Large intestine (tissue), 3 donors: ENCODE data around the gene TMEM37. TPM values are rescaled to one million over a fixed set of nuclear protein-coding genes. Genes with fewer than 3 reads are reported as not detected.

Experiments used
- DNase-seq, 2 donors: peaks; one replicate each; pipeline versions ENCODE4 v3.0.0 to v3.0.0-alpha.2; 2013
- H3K27ac ChIP-seq: one replicate; pipeline ENCODE4 v1.5.1; 2013; ENCODE audit warnings: low read length
- H3K27me3 ChIP-seq: 2 replicates; pipeline ENCODE4 v1.6.1; 2013; ENCODE audit warnings: low read length; ENCODE audit not compliant: control insufficient read depth, insufficient read depth
- H3K36me3 ChIP-seq: 2 replicates; pipeline ENCODE4 v1.6.1; 2013; ENCODE audit warnings: low read length; ENCODE audit not compliant: control insufficient read depth, insufficient read depth
- H3K4me1 ChIP-seq: one replicate; pipeline ENCODE4 v1.6.1; 2013; ENCODE audit warnings: low read length; ENCODE audit not compliant: control insufficient read depth, insufficient read depth
- H3K4me3 ChIP-seq: one replicate; pipeline ENCODE4 v1.5.1; 2013; ENCODE audit warnings: low read length
- H3K9me3 ChIP-seq: one replicate; pipeline ENCODE4 v1.6.1; 2013; ENCODE audit warnings: mild to moderate bottlenecking, low read depth, low read length, moderate library complexity; ENCODE audit not compliant: control insufficient read depth
- WGBS: methylation state at CpG from one replicate; pipeline ENCODE4 v1.1.5; 2013; ENCODE audit warnings: low lambda C conversion rate; ENCODE audit not compliant: insufficient coverage; 5-methylcytosine and 5-hydroxymethylcytosine counted together
- polyA plus RNA-seq: library from polyadenylated mRNA; unstranded; fragments of 120-200 nt; gene quantifications from one replicate; pipeline ENCODE4 v1.2.1, GENCODE V29; 2013

The TMEM37 gene
- polyA plus RNA-seq, 1 donor = 70.7 TPM

DNA sequence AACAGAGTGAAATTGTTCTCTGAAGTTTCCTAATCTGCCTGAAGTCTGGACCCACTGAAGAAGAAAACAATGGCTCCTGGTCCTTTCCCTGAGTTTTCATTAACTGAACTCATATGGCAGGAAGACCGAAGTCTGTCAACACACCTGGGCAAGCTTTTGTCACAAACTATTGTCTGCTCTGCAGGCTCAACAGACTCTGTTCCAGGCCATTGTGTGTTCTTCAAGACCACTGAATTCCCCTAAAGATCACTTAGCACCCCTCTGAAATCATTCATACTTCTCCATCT lies 6.6 kb upstream of the TMEM37 start:
- no CpG with 5 or more reads among the region's 1 CpG for WGBS
- H3K27ac ChIP-seq = peak overlapping the region; percentile 92

DNA sequence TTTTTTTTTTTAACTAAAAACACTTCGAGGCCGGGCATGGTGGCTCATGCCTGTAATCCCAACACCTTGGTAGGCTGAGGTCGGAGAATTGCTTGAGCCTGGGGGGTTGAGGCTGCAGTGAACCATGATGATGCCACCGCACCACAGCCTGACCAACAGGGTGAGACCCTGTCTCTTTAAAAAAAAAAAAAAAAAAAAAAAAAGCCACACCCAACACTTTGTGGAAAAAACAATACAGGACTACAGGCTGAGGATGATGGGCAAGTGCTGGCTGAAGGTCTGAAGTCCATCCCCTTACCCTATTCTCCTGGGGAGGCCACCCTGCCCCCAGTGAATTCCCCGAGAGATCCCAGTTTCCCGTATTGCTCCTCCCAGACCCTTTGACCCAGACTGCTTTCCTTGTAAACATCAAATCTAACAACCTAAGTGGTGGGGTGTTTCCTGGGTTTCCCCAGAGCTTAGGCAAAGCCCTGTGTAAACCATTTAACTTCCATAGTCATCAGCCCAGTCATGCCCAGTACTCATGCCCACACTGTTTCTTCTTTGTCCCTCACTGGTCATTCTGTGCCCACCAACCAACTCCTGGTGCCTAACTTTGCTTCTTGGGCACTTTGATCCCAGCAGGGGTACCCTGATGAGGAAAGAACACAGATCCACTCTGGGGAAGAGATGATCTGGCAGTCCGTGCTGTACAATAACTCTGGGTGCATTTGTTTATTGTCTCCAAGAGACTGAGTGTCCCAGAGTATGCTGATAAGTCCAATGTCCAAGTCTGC lies 5.8 kb upstream of the TMEM37 start:
- no peak overlapping the region for H3K4me3 ChIP-seq
- peak overlapping the region; percentile 92 for H3K27ac ChIP-seq
- no peaks in the 10 kb centered on the region for H3K9me3 ChIP-seq
- no peaks in the 10 kb centered on the region for H3K27me3 ChIP-seq
- no peaks in the 10 kb centered on the region for H3K36me3 ChIP-seq
- peak; percentile 91 to 97 for DNase-seq
- peaks cover 96% of the 10 kb centered on the region for H3K4me1 ChIP-seq
- no CpG with 5 or more reads among the region's 7 CpGs for WGBS

More for the DNA sequence above, 6.6 kb upstream of the TMEM37 start:
- no peaks in the 10 kb centered on the region for H3K9me3 ChIP-seq
- no peak for DNase-seq
- H3K4me3 ChIP-seq = no peak overlapping the region
- peaks cover 98% of the 10 kb centered on the region for H3K4me1 ChIP-seq
- no peaks in the 10 kb centered on the region for H3K27me3 ChIP-seq
- no peaks in the 10 kb centered on the region for H3K36me3 ChIP-seq

- WGBS = no CpG with 5 or more reads among the region's 5 CpGs
- Histone ChIP-seq H3K27ac (peak overlapping the region; percentile 92), H3K4me1 (peaks cover 91% of the 10 kb centered on the region)
Measured at GRCh38 chr2:119426396-119426675, 5.3 kb upstream of the TMEM37 start.

DNA sequence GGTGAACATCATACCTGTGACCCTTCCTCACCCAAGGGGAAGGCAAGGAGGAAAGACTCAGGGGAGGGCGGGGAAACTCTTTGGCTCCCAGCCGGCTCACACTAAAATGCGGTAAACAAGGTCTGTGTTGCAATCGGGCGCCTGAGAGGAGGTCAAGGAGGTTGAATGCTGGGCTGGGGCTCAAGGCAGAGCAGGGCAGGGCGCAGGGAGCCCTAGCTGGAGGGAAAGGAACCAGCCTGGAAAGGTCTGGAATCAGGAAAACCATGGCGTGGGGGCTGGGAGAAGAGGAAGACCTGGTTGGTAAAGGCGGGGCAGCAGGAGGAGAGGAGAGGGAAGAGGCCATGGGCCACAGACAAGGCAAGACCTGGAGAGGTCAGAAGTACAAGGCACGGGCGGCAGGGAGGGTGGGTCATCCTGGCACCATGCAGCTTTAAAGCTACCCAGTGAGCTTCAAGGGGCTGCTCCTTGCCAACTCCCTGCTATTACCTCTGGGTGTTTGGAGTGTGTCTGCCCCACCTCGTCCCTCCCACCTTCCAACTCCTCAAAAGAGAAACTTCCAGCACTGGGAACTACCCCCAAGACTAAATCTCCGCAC lies 4.8 kb upstream of the TMEM37 start:
- H3K4me1 ChIP-seq = peaks cover 85% of the 10 kb centered on the region
- no peak overlapping the region for H3K4me3 ChIP-seq

More at GRCh38 chr2:119426396-119426675, 5.3 kb upstream of the TMEM37 start:
- Histone ChIP-seq H3K27me3 (no peaks in the 10 kb centered on the region), H3K4me3 (no peak overlapping the region), H3K9me3 (no peaks in the 10 kb centered on the region), H3K36me3 (no peaks in the 10 kb centered on the region)
- no peak for DNase-seq

GRCh38 chr2:119427756-119428155 lies 3.9 kb upstream of the TMEM37 start:
- H3K9me3 ChIP-seq = no peaks in the 10 kb centered on the region
- no peak overlapping the region for H3K4me3 ChIP-seq
- no CpG with 5 or more reads among the region's 3 CpGs for WGBS
- H3K4me1 ChIP-seq = peaks cover 79% of the 10 kb centered on the region
- DNase-seq = no peak
- H3K27me3 ChIP-seq = no peaks in the 10 kb centered on the region
- H3K27ac ChIP-seq = peak overlapping the region; percentile 92
- no peaks in the 10 kb centered on the region for H3K36me3 ChIP-seq

More for the DNA sequence above, 4.8 kb upstream of the TMEM37 start:
- Histone ChIP-seq H3K9me3 (no peaks in the 10 kb centered on the region), H3K27me3 (no peaks in the 10 kb centered on the region), H3K36me3 (no peaks in the 10 kb centered on the region), H3K27ac (peak overlapping the region; percentile 92)
- peak; percentile 83 to 93 for DNase-seq
- WGBS = no CpG with 5 or more reads among the region's 12 CpGs

DNA sequence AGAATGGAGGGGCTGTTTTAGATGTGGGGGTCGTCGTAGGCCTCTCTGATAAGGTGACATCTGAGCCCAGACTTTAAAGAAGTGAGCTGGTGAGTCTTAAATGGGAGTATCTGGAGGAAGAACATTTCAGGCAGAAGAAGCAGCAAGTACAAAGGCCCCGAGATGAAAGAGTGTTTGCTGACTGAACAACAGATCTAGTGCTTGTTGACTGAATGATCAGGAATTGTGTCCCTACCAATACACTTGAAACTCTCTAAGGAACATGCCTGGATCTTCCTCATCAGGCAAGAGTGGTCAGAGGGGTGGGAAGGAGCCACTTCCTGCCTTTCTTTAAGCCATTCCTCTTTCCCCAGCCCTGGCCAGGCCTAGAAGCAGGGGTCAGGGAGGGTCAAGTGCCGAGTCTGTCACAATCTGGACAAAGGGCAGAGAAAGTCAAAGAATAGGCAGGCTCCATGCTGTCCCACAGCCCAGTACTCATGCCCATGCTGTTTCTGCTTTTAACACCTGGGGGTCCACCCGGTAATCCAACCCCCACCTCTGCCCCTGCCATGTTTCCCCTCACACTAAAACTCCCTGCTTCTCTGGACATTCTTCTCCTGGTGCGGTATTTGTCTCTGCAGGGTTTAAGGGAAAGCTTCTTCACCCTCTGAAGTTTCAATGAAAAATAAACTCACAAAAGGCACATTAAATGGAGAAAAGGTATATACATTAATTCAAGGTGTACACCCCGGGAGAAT lies 3.0 kb upstream of the TMEM37 start:
- peak in 1 of 2 donors; percentile 62 for DNase-seq
- peak overlapping the region; percentile 92 for H3K27ac ChIP-seq
- H3K4me1 ChIP-seq = peaks cover 78% of the 10 kb centered on the region
- H3K4me3 ChIP-seq = no peak overlapping the region
- no CpG with 5 or more reads among the region's 7 CpGs for WGBS
- no peaks in the 10 kb centered on the region for H3K36me3 ChIP-seq
- no peaks in the 10 kb centered on the region for H3K27me3 ChIP-seq
- H3K9me3 ChIP-seq = no peaks in the 10 kb centered on the region

DNA sequence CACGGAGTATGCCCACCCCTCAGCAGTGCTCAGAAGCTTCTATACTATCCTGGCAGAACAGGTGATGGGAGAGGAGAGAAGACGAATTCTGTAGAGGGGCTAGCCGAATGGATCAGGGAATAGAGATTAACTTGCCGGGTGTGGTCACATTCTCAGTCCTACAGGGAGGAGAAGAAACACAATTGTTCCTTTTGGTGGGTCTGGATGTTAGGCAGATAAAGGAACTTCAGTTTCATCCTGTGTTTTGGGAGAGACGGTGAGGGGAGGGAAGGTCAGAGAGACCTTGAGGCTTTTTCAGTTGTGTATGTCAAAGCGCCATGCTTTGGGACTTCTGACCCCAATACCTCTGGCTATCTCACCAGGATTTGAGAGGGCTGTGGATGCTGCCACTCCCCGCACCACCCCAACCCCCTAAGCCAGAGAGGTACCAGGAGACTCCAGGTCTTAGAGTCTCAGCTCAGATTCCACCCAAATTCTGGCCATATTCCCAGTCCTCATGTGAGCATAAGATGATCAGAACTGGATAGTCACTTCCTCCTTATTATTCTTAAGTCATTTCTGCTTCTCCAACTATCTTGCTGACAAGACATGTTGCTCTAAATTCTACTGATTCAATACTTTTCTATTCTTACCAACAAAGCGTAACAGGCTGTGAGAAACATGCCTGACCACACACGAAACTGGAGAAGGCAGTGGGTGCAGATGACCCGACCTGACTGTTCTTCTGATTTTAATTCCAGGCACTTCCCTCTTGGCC lies 2.3 kb upstream of the TMEM37 start:
- WGBS = 33% methylated on average over 1 of the region's 10 CpGs
- H3K27ac ChIP-seq = peak overlapping the region; percentile 92
- no peak overlapping the region for H3K4me3 ChIP-seq
- peaks cover 78% of the 10 kb centered on the region for H3K4me1 ChIP-seq
- H3K36me3 ChIP-seq = no peaks in the 10 kb centered on the region
- no peaks in the 10 kb centered on the region for H3K9me3 ChIP-seq
- H3K27me3 ChIP-seq = no peaks in the 10 kb centered on the region
- DNase-seq = peak in 1 of 2 donors; percentile 61

GRCh38 chr2:119430023-119430498 lies 1.6 kb upstream of the TMEM37 start:
- no CpG with 5 or more reads among the region's 5 CpGs for WGBS
- Histone ChIP-seq H3K36me3 (no peaks in the 10 kb centered on the region), H3K4me1 (peaks cover 78% of the 10 kb centered on the region), H3K9me3 (no peaks in the 10 kb centered on the region), H3K4me3 (peak overlapping the region; percentile 87), H3K27me3 (no peaks in the 10 kb centered on the region), H3K27ac (peak overlapping the region; percentile 92)
- DNase-seq = peak in 1 of 2 donors; percentile 38

DNA sequence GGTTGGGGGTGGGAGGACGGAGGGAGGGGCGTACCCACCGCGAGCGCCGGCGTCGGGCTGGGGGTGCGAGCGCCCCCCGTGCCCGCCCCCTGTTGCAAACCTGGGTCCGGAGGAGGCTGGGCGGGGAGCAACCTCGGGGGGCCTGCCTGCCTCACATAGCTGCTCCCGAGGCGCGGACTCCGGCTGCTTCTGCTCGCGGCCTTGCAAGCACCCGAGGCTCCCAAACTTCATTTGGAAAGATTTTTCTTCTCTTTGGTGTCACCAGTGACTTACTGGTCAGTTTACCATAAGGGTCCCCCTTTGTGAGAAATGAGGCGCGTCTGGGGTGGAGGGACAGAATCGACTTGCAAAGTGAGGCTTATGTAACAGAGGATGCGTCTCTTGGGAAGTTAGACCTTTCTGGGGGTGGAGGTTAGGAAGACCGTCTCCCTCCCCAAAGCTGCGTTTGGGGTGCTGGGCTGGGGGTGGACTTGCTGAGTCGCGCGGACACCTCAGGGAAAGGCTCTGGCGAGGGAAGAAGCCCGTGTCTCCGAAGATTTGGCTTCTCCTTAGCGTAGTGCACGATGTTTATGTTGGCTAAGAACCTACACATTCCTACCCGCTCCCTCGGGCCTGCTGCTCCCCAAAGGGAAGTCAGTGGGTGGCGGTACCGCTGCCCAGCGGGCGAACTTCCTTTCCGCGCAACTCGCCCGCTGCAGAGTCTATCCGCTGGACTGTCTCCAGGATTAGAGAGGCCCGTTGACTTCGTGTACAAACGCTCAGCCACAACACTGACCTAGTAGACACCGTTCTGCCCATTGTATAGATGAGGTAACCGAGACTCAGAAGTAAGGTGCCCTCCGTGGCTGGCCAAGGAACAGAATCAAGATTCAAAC lies 559 bp downstream of the TMEM37 start:
- WGBS = no CpG with 5 or more reads among the region's 53 CpGs
- H3K4me1 ChIP-seq = peaks cover 75% of the 10 kb centered on the region
- peak overlapping the region; percentile 87 for H3K27ac ChIP-seq
- no peaks in the 10 kb centered on the region for H3K27me3 ChIP-seq
- peak in 1 of 2 donors; percentile 67 for DNase-seq
- H3K9me3 ChIP-seq = no peaks in the 10 kb centered on the region
- peak overlapping the region; percentile 67 for H3K4me3 ChIP-seq
- peaks cover 18% of the 10 kb centered on the region for H3K36me3 ChIP-seq
